ENCODE results near the gene TJP3.

Gene TJP3

DNA sequence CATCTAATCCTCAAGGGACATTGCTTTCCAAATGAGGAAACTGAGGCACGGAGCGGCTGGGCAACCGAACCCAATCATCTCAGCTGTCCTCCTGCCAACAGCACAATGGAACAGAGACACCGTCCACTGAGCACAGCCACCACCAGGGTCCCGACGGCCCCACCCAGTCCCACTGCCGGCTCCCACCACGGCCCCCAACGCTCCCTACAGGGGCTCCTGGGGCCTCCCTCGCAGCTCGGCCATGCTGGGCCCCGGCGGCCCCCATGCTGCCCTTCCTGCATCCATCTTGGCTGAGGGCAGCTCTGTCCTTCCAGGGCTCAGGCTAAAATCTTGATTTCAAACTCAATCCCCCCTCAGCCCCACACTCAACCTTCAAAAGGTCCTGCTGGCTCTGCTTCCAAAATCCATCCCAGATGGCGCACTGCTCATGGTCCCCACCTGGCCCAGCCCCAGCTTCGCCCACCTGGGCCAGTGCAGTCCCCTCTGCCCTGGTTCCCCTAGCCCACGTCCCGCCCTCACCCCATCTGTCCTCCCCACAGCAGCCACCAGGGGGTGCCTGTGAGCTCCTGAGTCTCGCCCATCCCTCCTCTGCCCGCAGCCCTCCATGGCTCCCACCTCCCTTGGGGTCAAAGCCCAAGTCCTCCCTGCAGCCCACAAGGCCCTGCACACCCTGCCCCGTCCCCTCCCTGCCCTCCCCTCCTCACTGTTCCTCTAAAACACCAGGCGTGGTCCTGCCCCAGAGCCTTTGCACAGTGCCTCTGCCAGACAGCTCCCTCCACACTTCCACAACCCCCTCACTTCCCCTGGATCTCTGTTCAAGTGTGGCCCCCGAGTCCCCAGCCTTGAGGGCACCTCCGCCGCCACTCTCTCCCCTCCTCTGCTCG lies 15.8 kb upstream of the TJP3 start:
- no peak for DNase-seq

DNA sequence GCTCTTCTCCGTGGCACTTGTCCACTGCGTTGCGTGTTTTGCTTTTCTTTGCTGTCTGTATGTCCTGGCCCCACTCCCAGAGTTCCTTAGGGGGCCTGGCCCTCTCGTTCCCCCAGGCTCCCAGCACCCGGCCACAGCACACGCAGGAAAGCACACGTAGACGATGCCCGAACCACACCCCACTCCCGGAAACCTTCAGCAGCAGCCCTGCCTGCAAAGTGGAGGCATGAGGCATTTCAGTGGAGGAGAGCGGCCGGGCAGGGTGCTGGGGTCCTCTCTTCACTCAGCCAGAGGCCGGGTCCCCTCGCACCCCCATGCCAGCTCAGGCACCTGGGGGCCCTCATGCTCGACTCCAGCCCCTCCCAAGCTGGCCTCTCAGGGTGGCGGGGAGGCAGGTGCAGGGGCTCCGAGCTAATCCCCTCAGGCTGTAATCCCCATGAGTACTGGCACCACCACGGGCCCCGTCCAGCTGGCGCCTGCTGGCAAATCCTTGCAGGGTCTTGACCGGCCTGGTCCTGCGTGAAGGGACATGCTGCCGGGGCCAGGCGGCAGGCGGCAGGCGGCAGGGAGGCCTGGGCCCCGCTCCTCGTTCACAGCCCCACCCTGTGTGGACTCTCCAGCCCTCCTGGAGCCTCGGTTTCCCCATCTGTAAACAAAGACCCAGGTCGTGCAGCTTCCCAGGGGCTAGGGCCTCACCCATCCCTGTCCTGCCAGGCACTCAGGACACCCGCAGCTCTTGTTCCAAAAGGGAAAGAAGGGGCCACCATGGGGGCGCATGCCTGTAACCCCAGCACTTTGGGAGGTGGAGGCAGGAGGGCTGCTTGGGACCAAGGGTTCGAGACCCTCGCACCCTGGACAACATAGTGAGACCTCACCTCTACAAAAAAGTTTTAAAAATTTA lies 14.9 kb upstream of the TJP3 start:
- no peak for DNase-seq

DNA sequence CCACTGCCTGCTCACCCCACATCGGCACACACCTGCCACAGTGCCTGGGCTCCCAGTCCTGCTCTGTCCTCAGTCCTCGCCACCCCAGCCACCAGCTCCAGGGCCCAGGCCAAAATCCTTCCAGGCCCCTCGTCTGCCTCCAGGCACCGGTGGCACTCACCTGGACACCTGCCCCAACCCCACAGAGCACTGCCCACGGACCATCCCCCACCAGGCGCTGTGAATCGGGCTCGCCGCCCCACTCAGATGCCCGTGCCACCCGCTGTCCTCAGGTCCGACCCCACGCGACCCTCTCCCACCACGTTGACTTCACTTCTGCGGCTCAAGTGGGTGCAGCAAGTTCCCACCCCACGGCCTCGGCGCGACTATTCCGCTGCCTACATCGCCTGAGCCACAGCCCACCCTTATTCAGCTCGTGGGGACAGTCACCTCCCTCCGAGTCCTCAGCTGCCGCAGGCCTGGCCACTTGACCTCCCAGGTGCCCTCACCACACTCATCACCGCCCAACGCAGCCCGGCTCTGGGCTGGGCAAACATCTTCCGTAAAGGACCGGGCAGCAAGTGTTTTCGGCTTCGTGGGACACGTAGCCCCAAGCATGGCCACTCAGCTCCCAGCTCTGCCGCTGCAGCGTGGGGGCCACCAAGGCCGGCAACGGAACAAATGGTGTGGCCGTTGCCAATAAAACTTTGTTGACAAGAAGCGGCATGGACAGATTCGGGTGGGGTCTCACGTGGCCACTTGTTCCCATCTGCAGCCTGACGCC lies 13.6 kb upstream of the TJP3 start:
- no peak for DNase-seq

DNA sequence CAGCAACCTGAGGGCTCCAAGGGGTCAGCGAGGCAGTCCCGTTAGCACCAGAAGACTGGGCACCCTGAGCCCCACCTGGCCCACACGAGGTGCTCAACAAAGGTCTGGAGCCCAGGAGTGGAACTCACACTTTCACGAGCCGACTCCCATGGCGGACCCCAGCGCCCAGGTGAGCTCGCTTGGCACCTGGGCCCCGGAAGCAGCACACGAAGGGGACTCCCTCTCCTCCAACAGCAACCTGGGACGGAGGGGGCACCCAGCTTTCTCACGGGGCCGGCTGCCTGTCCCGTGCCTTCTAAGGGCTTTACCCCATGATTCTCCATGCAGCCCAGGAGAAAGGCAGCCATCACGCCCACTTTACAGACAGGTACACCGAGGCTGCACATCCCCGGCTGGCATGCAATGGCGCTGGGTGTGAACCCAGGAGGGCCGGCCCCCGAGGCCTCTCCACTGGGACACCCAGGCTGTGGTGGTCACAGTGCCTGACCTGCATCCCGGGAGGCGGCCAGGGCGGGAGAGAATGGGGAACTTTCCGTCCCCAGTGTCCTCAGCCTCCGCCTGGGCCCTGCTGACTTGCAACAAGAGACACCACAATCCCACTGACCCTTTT lies 13.0 kb upstream of the TJP3 start:
- DNase-seq: no peak

DNA sequence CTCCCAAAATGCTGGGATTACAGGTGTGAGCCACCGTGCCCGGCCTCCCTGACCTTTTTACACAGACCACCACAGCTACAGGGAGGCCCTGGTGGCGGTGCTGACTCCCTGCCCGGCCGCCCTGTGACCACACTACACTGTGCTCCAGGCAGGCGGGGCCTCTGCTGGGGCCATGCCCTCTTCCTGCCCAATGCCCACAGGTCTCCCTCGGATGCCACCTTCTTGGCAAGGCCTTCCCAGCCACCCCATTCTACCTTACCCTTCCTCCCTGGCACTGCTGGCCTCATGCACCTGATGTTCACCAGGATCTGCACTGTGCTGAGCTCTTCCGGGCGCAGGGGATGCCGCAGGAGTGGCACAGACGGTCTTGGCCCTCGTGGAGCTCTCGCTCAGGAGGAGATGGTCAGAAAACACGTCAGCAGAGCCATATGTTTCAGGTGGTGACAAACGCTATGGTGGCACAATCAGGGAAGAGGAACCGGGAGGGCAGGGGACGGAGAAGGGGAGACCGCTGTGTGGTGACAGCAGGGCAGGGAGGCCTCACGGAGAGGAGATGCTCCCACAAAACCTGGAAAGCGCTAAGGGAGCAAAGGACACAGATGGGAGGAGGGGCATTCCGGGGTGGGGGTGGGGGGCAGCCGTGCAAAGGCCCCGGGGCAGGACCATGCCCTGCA lies 12.1 kb upstream of the TJP3 start:
- DNase-seq: no peak

DNA sequence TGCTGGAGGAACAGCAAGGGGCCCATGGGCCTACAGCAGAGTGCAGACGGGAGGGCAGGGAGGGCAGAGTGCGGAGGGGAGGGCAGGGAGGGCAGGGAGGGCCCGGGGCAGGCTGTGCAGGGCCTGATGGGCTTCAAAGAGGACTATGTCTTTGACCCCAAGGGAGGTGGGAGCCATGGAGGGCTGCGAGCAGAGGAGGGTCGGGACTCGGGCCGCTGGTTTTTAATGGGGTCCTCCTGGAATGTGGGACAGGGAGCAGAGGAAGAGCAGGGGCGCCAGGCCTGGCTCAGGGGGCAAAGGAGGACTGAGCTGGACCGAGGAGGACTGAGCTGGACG lies 11.6 kb upstream of the TJP3 start:
- no peak for DNase-seq

DNA sequence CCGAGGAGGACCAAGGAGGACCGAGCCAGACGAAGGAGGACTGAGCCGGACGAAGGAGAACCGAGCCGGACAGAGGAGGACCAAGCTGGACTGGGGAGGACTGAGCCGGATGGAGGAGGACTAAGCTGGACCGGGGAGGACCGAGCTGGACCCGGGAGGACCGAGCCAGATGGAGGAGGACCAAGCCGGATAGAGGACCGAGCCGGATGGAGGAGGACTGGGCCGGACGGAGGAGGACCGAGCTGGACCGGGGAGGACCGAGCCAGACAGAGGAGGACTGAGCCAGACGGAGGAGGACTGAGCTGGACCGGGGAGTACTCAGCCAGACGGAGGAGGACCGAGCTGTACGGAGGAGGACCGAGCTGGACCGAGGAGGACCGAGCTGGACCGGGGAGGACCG lies 11.1 kb upstream of the TJP3 start:
- no peak for DNase-seq

DNA sequence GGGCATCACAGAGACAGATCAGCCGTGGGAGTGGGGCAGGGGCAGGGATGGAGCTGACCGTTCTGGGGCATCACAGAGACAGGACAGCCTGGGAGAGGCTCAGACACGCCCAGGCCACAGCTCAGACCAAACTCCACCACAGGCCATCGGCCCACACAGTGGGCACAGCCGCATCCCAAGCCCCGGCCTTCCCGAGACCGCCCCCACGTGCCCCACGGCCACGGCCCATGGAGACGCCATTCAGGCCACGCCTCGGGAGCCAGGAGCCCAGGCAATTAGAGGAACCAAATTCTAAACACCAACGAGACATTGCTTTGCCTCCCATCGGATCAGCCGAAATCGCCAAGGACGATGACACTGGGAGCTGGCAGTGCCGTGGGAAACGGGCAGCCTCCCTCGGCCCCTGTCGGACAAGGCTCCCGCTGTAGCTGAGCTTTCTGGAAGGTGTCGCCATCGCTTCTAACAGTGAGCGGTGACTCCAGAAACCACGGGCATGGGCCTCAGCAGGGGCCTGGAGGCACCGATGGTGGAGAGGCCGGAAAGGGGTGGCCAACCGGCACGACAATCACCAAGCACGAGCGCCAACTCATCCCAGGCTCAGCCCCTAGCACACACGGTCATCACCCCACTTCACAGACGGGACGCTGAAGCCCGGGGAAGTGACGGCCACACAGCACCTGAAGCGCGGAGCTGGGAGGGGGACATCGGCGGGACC lies 10.4 kb upstream of the TJP3 start:
- no peak for DNase-seq

DNA sequence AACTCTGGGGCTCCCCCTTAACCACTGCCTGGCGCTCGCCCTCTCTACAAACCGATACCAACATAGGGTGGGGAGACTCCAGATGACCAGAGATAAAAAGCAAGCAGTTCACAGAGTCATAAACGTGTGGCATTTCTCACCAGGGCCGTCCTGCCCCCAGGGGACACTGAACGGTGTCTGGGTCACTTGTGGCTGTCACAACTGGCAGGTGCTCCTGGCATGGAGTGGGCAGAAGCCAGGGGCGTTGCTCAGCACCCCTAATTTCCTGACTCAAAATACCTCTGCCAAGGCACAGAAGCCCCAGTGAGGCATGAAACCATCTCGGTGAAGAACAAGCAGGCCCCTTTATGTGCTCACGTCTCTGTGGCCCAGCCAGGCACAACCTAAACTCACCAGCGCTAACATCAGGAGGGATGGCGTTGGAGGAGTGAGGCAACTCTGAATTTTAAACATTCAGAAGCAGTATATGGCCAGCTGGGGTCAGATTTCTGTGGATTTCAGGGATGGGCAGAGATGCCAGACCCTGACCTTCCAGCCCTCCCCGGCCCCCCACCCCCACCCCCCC lies 9.7 kb upstream of the TJP3 start:
- DNase-seq: no peak

DNA sequence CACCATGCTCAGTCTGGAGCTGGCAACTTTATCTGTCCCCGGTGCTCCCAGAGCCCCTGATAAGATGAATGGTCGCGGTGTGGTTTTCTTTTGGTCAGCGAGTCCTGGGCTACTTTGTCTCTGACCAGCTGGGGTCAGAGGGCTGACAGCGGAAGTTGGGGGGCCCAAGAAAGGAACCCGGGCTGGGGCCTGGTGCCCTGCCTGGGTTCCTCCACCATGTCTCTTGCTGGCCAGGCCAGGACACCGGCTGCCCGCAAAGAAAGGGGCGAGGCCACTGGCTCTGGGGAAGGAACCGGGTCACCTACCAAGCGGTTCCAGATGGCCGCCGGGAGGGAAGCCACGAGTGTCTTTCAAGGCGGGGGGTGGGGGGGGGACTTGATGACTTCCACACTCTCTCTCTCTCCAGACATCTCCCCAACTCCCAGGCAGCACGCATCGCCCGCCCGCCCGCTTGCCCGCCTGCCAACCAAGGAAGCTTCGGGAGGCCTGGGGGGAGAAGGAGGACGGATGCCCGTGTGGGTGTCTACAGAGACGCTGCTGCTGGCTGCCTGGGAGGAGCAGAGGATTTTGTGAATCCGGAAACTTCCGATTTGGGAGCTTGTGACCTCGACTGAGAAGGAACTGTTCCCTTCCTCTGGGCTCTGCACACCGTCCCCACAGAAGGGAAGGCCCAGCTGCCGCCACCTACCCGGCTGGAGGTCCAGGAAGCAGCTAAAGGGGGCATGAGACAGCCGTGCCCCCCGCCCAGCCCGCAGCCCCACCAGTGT lies 9.0 kb upstream of the TJP3 start:
- no peak for DNase-seq

DNA sequence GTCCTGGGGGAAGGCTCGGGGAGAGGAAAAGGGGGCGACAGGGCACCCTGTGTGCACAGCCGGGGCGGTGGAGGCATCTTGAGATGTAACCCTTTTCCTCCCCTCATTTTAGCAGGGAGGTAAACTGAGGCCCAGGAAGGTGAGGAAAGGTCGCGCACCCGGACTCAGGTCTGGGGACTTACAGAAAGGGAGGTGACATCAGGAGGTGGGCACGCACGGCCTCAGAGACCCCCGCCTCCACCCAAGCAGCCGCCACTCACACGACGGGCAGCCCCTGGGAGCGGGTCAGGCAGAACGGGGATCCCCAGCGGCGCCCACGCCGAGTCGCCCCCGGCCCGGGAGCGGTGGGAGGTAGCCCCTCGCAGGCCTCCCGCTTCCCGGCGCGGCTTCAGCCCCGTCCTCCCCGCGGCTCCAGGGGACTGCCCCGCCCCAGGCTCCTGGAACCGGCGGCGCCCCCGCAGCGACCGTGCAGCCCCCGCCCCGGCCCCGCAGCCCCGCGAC lies 8.4 kb upstream of the TJP3 start:
- DNase-seq: no peak

DNA sequence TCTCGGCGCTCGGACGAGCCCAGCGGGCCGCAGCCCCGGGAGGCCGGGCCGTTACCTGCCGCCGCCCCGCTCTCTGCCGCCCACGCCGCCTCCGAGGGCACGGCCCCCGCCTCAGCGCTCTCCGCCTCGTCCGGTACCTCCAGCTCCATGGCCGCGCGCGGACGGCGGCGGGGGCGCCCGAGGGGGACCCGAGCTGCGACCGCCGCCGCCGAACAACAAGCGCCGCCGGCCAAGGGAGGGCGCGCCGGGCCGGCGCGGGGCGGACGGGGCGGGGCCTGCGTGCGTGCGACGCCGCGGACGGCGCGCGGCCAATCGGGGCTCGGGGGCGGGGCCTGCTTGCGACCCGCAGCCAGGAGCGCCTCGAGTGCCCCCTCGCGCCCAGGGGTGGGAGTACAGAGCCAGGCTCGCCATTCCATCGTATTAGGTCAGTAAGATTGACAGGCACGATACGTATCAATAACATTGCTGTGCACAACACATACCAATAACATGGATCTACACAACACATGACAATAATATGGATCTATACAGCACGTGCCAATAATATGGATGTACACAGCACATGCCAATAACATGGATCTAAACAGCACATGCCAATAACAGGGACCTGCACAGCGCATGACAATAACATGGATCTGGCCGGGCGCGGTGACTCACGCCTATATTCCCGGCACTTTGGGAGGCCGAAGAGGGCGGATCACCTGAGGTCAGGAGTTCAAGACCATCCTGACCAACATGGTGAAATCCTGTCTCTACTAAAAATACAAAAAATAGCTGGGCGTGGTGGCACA lies 7.7 kb upstream of the TJP3 start, which contains the start of gene PIP5K1C:
Gene PIP5K1C (minus strand): TSS at position 227 of the 791 bp plus-strand sequence. CDS start 78 bp downstream, at position 149.
- peak; percentile 44 for DNase-seq

DNA sequence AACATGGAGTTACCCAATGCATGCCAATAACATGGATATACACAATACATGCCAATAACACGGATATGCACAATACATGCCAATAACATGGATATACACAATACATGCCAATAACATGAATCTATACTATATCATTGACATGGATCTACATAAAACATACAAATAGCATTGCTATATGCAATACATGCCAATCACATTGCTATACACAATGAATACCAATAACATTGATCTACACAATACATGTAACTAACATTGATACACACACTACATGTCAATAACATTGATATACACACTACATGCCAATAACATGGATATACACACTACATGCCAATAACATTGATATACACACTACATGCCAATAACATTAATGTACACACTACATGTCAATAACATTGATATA lies 7.0 kb upstream of the TJP3 start:
- DNase-seq: no peak

DNA sequence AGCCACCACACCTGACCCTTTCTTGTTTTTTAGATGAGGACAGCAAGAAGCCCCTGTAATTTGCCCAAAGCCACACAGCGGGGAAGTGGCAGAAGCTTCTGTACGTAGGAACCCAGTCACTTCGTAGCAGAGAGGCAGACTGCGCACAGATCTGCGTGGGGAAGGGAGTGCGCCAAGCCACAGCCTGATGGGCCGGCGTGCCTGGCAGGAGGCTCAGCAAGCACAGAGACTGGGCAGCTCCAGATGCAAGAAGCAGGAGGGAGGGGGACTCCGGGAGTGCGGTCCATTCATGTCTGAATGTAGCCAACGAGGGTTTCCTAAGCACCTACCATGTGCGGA lies 347 bp upstream of the TJP3 start:
- no peak for DNase-seq

DNA sequence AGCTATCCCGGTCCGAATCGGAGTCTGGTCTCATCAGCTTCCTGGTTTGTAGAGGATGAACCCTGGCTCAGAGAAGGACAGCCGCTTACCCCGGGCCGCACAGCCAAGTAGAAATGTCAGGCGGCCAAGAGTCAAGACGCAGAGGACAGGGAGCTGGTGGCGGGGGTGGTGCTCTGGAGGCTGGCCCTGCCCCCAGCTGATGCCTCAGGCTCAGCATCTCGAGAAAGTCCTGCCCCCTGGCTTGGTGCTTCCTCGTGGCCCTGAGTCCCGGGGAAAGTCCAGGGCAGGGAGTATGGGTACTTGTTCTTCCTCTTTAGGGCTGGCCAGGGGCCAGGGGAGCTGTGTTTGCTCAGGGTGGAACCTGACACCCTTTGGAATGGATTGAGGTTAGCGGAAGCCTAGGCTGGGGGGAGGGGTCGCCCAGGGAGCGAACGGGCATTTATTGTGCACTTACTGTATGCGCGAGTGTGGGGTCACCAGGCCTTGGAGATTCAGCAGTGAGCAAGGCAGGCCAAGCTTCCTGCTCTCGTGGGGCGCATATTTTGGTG lies 2.2 kb downstream of the TJP3 start:
- peak; percentile 66 for DNase-seq

DNA sequence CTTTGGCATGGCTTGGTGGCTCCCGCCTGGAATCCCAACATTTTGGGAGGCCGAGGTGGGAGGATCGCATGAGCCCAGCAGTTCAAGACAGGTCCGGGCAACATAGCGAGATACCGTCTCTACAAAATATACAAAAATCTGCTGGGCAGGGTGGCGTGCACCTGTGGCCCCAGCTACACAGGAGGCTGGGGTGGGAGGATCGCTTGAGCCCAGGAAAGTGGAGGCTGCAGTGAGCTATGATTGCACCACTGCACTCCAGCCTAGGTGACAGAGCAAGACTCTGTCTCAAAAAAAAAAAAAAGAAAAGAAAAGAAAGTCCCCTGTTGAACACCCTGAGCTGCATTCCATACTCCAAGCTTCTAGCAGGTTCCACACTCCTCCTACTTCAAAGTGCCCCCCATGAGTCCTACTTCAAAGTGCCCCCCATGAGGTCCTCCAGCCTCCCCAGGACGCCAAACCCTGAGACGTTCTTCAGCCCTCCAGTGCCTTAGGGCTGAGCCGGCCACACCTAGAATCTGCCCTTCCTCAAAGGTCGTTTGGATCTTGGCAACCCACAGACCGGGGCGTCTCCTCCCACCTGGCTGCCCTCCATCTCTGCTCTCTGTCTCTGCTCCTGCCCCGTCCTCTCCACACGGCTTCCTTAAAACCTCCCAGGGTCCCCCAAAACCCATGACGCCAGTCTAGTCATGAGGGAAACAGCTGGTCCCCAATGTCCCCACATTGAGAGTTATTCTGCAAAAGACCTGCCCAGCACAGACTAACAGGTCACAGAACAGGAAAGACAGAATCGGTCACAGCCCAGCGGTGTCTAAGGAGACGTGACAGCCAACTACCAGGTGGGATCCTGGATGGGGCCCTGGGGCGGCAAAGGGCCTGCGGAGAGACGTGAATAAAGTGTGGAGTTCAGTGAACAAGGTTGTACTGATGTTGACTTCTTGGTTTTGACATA lies 4.8 kb downstream of the TJP3 start:
- peak; percentile 82 for DNase-seq

DNA sequence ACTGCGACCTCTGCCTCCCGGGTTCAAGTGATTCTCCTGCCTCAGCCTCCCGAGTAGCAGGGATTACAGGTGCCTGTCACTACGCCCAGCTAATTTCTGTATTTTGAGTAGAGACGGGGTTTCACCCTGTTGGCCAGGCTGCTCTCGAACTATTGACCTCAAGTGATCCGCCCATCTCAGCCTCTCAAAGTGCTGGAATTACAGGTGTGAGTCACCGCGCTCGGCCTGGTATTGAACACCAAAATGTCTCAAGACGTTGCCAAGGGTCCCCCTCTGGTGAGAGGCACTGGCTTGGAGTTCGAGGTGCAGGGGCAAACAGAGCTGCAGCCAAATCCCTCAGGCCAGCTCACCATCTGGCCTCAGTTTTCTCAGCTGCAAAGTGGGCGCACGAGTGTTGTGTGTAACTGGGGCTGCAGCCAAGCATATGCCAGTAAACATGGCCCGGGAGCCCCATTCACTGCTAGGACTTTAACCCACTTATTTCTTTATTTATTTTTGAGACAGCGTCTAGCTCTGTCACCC lies 8.0 kb downstream of the TJP3 start:
- DNase-seq: no peak

DNA sequence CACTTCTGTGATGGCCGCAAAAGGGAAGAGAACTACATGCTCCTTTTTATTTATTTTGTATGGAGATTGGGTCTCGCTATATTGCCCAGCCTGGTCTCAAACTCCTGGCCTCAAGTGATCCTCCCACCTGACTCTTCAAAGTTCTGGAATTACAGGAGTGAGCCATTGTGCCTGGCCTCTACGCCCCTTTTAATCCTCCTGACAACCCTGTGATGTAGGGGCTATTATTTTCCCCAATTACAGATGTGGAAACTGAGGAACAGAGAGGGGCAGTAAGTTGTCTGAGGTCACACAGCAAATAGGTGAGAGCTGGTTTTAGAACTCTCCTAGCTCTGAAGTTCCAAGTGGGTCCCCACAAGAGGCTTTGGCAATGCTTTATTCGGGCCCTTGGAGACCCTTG lies 11.7 kb downstream of the TJP3 start:
- no peak for DNase-seq

Measured in DMS79 (cell line).